Stimulated activated CD4-positive, alpha-beta T cell treated with anti-CD3 and anti-CD28 coated beads, TNF-alpha, amount 100 ng/mL, for 24 hours (primary cell): ENCODE results near the gene CUL4A.

Experiments used
- DNase-seq, 3 experiments: peaks; one replicate each; pipeline ENCODE4 v3.0.0-alpha.2; 2020; ENCODE audit warnings: low read depth in 3 of 3

The CUL4A gene

GRCh38 chr13:113207890-113208420, 1.5 kb upstream of the CUL4A start:
- DNase-seq = no peak

- DNase-seq = peak; percentile 80 to 88 (median 84)
These were observed 735 bp upstream of the CUL4A start, which contains the start of gene PCID2 for GRCh38 chr13:113208421-113209335. Gene PCID2 (minus strand): TSS chr13:113208669. CDS start chr13:113208634, 35 bp downstream.

DNA sequence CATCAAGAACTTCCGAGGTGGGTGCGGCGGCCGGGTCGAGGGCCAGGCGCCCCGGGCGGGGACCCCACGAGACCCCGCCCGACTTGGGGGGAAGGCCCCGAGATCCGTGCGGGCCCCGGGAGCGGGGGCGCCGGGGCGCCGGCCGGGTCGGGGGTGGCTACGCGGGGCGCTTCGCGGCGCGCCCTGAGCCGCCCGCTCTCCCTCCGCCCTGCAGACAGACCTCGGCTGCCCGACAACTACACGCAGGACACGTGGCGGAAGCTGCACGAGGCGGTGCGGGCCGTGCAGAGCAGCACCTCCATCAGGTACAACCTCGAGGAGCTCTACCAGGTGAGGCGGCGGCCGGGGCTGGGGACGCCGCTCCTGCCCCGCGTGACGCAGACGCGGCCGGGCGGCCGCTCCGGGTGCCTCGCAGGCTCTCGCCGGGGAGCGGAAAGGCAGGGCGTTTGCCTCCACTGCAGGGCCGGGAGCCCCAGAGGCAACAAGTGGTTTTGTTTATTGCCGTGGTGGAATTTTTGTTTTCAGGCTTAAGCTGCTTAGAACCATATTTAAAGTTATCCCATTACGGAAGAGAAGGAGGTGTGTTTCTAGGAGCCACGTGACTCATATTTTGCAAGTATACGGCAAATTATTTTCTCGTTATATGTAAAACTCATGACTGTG, 477 bp downstream of the CUL4A start:
- DNase-seq = peak; percentile 37 to 62 (median 40)

GRCh38 chr13:113210833-113211232, 1.4 kb downstream of the CUL4A start:
- DNase-seq = no peak

- DNase-seq = no peak
These were observed 2.4 kb downstream of the CUL4A start for GRCh38 chr13:113211774-113212173.

DNA sequence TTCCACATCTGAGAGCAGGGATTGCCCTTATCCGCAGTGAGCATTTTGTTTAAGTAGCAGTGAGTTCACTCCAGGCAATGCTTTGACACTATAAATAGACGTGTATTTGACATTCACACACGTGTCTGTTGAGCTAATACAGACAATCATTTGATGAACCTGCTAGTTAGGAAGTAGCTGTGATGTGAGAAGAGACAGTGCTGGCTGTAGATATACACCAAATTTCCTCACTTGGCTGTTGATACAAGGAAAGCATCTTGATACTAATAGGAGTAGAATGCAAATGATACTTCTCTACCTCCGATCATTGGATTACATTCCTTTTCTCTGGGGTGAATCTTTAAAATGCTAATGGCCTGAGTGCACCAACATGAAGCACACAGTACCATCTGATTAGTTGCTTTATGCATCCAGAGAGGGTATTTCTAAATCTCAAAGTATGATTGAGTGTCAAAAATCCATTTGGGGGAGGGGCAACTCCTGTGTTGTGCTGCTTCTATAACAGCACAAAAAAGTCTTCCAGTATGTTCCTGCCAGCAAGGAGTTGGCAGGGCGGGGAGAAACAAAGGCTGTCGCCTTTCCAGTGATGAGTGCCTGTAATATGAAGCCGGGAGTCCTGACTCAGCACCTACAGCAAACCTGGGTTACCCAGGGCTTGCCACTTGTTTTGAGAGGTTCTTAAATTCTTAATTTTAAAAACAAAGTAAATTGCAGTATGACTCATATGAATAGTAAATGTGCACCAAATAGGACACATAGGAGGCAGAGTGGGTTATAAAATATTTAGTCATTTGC, 7.0 kb downstream of the CUL4A start:
- no peak for DNase-seq

GRCh38 chr13:113218586-113218985, 9.2 kb downstream of the CUL4A start:
- no peak for DNase-seq

GRCh38 chr13:113219256-113219940, 10.0 kb downstream of the CUL4A start:
- no peak for DNase-seq

DNA sequence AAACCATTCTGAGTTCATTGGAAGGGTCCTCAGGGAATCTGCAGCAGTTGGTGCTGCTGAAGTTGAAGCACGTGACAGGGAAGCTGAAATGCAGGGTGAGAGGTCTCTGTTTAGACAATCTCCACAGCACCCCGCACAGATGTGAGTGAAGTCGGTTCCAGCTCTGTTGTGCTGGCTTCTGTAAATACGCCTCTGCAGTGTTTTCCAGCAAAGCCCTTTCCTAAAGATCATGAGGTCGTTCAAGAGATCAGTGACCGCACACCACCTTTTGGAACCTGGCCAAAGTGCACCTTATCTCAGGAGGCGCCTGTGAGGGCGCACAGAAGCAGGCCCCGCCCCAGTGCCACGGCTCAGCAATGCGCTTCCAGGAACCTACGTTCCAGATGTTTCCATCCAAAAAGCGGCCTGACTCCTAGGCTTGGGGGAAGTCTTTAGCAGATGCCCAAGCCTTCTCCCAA, 10.8 kb downstream of the CUL4A start:
- no peak for DNase-seq

DNA sequence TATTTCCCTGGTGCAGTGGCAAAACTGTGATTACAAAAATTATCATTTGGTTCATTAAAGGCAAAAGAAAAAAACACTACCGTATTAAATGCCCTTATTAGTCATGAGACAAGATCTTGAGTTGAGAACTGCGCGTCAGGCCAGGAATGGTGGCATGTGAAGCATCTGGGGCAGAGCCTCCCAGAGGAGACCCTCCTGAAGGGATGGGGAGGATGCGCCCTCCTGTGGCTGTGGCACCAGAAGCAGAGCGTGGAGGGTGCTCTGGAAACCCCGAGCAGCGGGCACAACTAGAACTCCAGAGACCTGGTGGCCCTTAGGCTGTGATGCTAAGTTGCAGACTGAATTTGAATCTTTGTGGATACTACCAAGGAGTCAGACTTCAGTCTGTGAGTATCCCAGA, 11.5 kb downstream of the CUL4A start:
- DNase-seq = no peak

DNA sequence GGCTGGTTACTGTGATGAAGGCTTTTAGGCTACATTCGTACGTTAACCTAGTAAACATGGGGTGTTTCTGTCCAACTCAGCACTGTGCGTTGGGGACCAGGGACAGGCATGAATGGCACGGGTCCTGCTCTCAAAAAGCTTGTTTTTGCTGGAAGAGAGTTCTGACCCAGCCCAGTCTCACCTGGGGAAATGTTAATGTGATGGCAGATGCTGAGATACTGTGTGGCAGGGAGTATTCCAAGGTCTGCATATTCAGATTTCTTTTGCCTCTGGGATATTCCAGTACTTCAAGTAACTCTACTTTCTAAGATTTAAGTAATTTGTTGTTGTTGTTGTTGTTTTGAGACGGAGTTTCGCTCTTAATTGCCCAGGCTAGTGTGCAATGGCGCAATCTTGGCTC, 13.7 kb downstream of the CUL4A start:
- no peak for DNase-seq

DNA sequence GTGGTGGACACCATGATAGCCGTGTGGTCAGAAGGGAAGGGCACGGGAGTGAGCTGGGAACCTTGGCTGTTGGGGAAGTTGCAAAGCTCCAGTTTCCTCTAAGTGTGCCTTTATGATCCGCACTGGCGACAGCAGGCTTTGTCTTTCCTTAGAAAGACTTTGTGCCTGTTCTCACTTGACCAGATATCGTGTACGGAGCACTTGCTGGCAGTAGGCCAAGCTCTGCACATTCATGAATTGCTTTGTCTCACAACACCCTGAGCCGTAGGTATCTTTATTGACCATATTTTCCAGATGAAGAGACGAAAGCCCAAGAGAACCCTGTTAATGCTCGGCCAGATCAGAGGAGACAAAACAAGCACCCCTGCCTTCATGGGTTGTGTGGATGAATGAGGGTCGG, 15.1 kb downstream of the CUL4A start:
- no peak for DNase-seq

DNA sequence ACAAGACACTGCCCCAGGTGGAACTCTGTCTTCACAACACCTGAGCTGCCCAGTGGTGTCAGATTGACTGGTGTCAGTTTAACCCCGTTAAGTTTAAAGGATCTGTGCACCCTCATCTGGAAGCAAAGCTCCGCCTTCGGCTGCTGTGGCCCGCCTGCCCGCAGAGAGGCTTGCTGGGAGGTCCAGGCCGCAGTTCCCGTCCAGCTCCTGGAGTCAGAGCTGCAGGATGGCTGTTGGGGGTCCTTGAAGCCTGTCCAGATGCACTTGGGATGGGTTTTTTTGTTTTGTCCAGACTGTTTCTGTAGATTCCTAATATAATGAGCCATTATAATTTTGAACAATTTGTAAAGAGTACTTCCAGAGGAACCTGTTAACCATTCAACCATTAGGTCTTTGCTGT, 16.1 kb downstream of the CUL4A start:
- no peak for DNase-seq

DNA sequence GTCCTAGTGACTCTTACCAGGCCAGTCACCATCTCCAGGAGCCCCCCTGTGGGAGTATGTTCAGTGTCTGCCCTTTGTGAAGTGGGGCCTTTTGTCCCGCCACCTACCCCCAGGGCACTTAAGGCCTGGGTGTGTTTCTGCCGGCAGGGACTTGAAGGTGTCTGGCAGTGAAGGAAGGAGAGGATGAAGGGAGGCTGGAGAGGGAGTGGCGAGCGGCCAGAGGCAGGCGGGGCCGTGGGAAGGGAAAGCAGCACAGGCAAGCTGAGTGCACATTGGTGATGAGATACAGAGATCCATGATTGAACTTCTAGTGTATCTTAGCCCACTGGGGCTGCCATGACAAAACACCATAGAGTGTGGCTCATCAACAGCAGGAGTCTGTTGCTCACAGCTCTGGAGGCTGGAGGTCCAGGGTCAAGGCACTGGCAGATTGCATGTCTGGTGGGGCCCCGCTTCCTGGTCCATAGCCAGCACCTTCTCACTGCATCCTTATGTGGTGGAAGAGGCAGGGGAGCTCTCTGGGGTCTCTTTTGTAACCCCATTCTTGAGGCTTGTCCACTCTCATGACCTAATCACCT, 17.5 kb downstream of the CUL4A start:
- DNase-seq = no peak

- DNase-seq = no peak
These were observed 19.7 kb downstream of the CUL4A start for GRCh38 chr13:113229161-113229560.

GRCh38 chr13:113229791-113230190, 20.4 kb downstream of the CUL4A start:
- DNase-seq = no peak

DNA sequence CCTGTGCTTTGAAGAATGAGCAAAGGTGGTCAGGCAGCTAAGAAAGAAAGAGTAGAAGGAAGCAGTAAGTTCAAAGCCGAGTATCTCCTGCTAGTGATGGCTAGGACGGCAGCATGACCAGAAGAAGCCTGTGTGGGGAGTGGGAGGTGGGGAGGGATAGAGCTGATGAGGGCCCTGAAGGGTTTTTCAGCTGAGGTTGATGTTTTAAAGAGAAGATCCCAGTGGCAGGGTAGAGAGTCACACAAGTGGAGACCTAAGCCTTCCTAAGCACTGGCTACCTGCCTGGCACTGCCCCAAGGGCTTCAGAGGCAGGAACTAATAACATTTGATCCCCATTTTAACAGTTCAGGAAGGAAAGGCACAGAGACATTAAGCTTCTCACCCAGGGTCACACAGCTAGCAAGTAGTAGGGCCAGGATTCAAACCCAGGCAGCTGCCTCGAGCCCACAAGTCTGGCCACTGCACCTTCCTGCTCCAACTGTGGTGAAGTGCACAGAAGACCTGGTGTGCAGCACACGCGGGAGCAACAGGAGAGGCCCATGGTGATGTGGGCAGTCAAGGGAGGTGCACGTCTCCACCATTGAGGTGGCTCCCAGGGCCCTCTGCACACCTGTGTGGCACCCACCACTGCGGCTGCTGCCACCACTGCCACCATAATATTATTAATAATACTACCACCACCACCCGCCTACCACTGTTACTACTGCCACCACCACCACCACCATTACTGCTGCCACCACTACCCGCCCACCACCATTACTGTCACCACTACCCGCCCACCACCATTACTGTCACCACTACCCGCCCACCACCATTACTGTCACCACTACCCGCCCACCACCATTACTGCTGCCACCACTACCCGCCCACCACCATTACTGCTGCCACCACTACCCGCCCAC, 22.1 kb downstream of the CUL4A start:
- DNase-seq = no peak

GRCh38 chr13:113232208-113233003, 23.0 kb downstream of the CUL4A start:
- DNase-seq = no peak

DNA sequence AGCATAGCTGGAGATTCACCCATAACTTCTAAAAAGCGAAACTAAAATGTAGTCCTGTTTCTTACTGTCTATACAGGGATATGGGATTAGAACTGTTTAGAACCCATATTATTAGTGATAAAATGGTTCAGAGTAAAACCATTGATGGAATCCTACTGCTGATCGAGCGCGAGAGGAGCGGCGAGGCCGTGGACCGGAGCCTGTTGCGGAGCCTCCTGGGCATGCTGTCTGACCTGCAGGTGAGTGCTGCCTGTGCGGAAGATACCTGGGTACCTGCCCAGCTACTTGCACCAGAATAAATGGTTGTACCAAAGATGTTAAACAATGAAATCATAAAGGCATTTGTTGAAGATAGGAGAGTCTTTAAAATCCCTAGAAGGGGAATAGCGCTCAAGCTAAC, 23.7 kb downstream of the CUL4A start:
- DNase-seq = no peak
